Forelimb muscle (tissue), 1 donor: Measurements from ENCODE around the gene CAMK4. TPM values are rescaled to one million over a fixed set of nuclear protein-coding genes. Genes with fewer than 3 reads are reported as not detected.

Source experiments
- DNase-seq: peaks from one replicate; pipeline ENCODE4 v3.0.0-alpha.2; 2013; ENCODE audit warnings: low read depth
- polyA plus RNA-seq: library from polyadenylated mRNA; unstranded; fragments of 120-200 nt; gene quantifications from one replicate; pipeline ENCODE4 v1.2.1, GENCODE V29; 2013; ENCODE audit not compliant: insufficient read length

CAMK4 gene
- polyA plus RNA-seq, 1 donor, result 4.7 TPM

DNA sequence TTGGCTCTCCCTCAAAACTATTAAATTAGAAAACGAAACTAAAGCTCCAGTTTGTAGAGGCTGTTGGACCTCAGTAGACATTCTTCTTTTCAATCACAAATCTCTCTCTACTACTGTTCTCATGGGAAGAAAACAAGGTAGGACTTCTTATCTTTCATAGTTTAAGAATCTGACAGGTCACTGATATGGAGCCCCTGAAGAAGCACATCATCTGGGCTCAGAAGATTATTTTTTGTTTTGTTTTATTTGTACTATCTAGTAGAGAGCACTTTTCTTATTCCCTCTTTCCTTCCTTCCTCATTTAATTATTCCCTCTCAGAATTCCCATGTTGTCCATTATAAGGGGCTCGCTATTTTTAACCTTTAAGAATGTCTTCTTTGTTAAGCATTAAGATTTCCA is 261.9 kb downstream of the CAMK4 start:
- DNase-seq, result no peak

DNA sequence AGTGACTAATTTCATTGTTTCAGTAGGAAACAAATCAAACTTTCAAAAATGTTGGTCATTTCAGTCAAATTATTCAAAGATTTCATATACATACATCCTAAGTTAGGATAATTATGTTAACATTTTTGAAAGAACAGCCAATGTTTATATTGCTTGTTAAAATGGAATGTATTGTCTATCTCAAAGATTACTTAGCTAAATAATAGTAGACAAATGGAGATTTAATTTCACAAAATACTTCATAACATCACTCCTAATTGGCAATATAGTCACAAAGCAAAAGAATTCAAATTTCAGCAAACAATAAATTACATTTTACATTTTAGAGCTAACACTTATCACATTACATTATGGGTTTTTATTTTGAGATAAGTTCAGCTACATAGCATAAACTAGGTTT is 262.7 kb downstream of the CAMK4 start:
- DNase-seq, result no peak

DNA sequence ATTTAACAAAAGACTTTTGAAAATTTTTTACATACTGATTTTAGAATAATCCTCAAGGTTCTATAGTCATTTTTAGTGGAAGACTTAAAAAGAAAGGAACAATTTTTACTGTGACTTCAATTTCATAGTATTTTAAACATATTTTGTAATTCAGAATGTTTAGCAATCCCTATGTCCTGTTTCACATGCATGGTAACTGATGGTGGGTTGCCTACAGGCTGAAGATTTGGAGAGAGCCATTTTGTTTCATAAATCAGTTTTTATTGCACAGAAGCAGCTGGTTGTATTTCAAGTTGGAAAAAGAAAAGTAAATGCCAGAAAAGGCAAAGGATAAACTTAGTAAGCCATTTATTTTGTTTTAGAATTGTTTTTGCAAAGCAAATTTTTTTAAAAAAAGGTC is 264.2 kb downstream of the CAMK4 start:
- no peak for DNase-seq

DNA sequence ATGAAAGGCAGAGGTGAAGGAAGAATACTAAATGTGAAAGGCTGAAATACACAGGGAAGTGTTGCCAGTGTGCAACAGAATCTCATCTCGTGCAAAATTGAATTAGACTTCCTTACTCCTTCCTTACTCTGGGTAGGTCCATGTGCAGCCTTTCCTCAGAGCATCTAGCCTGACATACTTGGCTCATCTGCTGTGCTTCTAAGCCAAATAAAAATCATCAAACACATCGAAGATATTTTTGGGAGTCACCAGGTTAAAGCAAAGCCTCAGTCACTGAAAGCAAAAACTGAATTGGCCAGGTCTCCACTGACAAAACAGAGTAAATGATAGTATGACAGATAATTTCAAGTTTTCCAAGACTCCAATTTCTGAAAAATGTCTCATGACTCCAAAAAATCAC is 268.8 kb downstream of the CAMK4 start:
- no peak for DNase-seq

- no peak for DNase-seq
Measured at GRCh38 chr5:111494355-111494999, 270.3 kb downstream of the CAMK4 start.

DNA sequence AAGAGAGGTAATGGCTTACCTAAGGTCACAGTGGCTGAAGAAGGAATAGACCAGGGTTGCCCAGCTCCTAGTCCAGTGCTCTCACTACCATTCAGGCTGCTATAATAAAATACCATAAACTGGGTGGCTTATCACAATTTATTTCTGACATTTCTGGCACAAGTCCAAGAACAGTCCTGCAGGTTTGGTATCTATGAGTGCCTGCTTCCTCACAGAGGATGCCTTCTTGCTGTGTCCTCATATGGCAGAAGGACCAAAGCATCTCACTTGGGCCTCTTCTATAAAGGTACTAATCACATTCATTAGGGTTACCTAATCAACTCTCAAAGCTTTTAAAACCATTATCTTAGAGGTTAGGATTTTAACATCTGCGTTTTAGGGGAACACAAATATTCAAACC is 271.0 kb downstream of the CAMK4 start:
- no peak for DNase-seq

DNA sequence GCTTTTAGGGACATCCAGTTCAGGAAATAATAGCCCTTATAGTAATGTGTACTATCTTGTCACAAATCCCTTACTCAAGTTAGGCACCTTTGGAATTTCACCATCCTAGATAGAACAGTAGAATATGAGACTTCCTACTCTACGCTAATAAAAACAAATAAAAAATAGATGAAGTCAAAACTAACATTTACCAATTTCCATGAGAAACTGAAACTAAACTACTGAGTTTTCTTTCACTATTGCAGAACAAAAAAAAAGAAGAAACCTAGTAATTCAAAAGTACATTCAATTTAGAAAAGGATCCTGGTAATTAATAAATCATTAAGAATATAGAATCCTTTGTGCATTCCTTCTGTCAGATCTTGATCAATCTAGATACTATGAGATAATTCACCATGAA is 274.2 kb downstream of the CAMK4 start:
- no peak for DNase-seq

DNA sequence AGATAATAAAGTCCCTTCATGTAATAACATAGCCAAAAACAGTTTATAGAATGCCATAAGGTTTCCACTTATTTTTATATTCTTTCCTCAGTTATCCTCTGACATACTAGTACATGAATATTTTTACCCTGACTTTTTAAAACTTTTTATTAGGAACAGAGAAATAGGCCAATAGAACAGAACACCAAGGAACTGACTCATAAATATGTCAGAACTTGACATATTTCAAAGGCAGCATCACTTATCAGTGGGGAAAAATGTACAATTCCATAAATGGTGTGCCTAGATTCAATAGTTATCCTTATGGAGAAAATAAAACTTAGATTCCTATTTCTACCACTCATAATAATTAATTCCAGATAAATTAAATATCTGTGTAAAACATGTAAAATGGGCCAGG is 278.8 kb downstream of the CAMK4 start:
- no peak for DNase-seq

GRCh38 chr5:111505096-111505495 is 280.9 kb downstream of the CAMK4 start:
- DNase-seq, result no peak

GRCh38 chr5:111507276-111507675 is 283.1 kb downstream of the CAMK4 start:
- no peak for DNase-seq

DNA sequence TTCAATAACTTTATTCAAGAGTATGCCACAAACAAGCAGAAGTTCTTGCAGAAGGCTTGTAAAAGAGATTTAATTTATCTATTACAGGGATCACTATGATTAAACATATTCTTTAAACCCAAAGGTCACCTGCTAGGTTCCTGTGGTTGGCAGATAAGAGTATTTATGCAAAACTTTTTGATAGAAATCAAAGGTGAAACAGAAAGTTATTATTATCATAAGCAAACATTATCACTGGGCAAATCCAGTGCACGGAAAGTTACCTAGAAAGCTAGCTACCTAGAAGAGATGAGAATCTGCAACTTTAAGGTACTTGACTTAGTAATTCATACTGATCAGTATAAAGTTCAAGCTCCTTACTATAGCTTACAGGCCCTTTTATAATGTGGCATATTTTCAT is 284.9 kb downstream of the CAMK4 start:
- no peak for DNase-seq

- DNase-seq, result no peak
Measured at GRCh38 chr5:111511174-111511830, 287.1 kb downstream of the CAMK4 start.

DNA sequence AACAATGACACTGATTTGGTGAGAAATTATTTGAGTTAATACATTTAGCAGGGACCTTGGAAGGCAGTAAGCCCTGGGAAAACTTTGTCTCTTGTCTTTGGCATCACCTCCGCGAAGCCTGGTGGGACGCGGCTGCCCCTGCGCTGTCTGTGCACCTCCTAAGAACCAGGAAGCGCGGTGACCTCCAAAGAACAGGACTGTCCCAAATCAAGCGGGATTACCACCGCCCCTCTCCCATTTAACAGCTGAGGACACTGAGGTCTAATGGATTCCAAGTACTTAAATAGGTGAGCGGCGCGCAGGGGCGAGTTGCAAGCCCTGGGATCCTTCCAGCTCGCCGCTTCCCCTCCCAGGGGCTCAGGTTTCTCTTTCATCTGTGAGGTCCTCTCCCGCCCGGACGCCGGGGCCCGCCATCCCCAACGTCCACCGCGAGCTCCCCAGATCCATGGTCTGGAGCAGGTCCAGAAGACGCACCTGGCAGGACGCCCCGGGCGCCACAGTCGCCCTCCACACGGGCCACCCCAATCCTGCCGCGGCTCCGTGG is 287.7 kb downstream of the CAMK4 start:
- no peak for DNase-seq

- DNase-seq, result peak; percentile 83
Measured at GRCh38 chr5:111512375-111513130, 288.4 kb downstream of the CAMK4 start, which contains the start of gene STARD4. Gene STARD4 (minus strand): TSS chr5:111512535. CDS start chr5:111507433, 5,102 bp downstream.

DNA sequence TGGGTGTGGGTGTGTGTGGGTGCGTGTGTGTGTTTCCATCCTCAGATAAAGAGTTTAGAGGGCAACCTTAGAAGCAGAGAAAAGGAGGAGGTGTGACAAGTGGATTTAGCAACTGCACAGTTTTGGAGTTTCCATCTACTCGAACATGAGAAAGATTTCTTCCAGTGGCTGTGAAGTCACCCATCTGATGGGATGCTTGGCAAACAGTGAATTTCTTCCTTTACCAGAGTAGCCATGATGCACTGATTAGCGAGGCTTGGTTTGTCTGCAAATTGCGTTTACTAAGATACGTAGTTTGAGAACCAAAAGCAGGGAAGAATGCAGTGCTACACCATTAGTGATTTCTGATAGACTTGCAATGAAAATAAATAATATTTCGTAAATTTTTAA is 288.9 kb downstream of the CAMK4 start:
- no peak for DNase-seq

- DNase-seq, result no peak
Measured at GRCh38 chr5:111514087-111514486, 289.9 kb downstream of the CAMK4 start.

DNA sequence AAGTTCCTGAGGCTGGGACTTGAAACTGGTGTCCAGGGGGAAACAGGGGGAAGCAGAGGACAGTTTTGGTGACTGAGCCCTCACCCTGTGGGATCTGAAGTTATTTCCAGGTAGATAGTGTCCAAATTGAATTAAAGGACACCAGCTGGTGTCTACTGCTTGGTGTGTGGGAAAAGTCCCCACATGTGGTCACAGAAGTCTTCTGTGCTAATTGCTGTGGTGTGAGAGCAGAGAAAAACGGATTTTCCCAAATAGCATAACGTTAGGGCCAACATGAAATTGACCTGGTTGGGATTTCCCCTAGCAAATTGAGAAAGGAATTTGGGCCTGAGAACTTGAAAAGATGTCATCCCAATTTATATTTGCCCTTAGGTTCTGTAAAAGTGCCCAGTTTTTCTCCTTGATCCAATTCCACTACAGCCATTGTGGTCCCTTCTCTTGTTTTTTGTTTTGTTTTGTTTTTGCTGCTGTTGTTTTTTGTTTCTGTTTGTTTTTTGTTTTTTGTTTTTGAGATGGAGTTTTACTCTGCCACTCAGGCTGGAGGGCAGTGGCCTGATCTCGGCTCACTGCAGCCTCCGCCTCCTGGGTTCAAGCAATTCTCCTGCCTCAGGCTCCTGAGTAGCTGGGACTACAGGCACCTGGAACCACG is 293.8 kb downstream of the CAMK4 start:
- DNase-seq, result no peak

DNA sequence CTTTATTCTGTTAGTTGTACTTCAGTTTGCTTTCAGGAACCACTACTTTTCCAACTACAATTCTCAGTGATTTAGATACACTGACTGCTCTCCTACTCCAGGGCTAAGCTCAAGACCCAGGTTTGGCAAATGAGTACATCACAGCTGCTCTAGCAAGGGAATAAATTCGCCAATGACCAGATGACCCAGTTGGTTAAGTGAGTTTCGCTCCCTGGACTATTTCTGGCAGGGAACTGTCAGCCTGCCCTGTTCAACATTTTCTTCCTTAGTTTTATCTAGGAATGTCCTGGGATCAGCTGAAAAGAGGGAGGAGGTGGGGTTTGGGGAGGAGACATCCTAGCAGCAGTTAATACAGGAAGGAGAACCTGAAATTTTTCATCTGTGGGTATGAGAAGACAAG is 294.6 kb downstream of the CAMK4 start:
- no peak for DNase-seq

GRCh38 chr5:111520908-111521307 is 296.7 kb downstream of the CAMK4 start:
- DNase-seq, result no peak

DNA sequence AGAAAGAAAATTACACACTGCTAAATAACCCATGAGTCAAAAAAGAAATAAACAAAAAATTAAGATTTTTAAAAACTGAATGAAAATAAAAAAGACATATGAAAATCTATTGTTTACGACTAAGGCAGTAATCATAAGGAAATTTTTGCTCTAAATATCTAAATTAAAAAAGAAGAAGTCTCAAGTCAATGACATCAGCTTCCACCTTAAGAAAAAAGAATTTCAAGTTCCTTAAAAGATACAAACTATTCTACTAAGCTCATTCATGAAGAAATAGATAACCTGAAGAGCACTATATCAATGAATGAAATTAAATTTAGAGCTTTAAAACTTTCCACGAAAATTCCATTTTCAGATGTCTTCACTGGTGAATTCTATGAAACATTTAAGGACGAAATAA is 303.9 kb downstream of the CAMK4 start:
- no peak for DNase-seq

- DNase-seq, result no peak
Measured at GRCh38 chr5:111530298-111530740, 306.1 kb downstream of the CAMK4 start.
